Thymus (tissue), 11 donors: ENCODE measurements around the gene NARF. TPM values are rescaled to one million over a fixed set of nuclear protein-coding genes. Genes with fewer than 3 reads are reported as not detected.
A peak's percentile ranks its signal among the peaks of the same experiment; 100 is the strongest.
"Not testable (repeated sequence)": the region's sequence is repeated elsewhere in the genome, so short reads cannot be mapped to it uniquely, and the experiment has no call there.

Source experiments
- DNase-seq, 9 donors: peaks; one replicate each; pipeline ENCODE4 v3.0.0-alpha.2; 2013; ENCODE audit warnings: low spot score in 9 of 9, low read depth in 6 of 9, missing footprints in 1 of 9
- H3K27ac ChIP-seq, 2 donors: one replicate each; pipeline ENCODE4 v1.5.1; 2013; ENCODE audit warnings: control low read depth in 1 of 2, low read depth in 1 of 2, low read length in 1 of 2, mild to moderate bottlenecking in 1 of 2, moderate library complexity in 1 of 2
- H3K27me3 ChIP-seq, 2 donors: one replicate each; pipeline ENCODE4 v1.5.1; 2013; ENCODE audit warnings: low read length in 1 of 2; ENCODE audit not compliant: control insufficient read depth in 2 of 2, insufficient read depth in 1 of 2
- H3K36me3 ChIP-seq, 2 donors: one replicate each; pipeline ENCODE4 v1.5.1; 2013; ENCODE audit warnings: low read length in 1 of 2, mild to moderate bottlenecking in 1 of 2, moderate library complexity in 1 of 2; ENCODE audit not compliant: control insufficient read depth in 2 of 2, insufficient read depth in 2 of 2
- H3K4me1 ChIP-seq, 2 donors: one replicate each; pipeline ENCODE4 v1.5.1; 2013; ENCODE audit warnings: low read length in 2 of 2; ENCODE audit not compliant: control insufficient read depth in 2 of 2, insufficient read depth in 2 of 2
- H3K4me3 ChIP-seq, 2 donors: one replicate each; pipeline ENCODE4 v1.5.1; 2013; ENCODE audit warnings: low read length in 2 of 2, control low read depth in 1 of 2, mild to moderate bottlenecking in 1 of 2
- H3K9me3 ChIP-seq, 2 donors: one replicate each; pipeline ENCODE4 v1.5.1; 2013; ENCODE audit warnings: low read length in 1 of 2, mild to moderate bottlenecking in 1 of 2; ENCODE audit not compliant: control insufficient read depth in 2 of 2, insufficient read depth in 1 of 2
- WGBS: extraction: QIAGEN DNeasy Blood & Tissue Kit; methylation state at CpG from one replicate; pipeline ENCODE4 v1.1.7; 2013; 5-methylcytosine and 5-hydroxymethylcytosine counted together
- polyA plus RNA-seq: library from polyadenylated mRNA; stranded (reverse); fragments of 200-250 nt; gene quantifications from one replicate; pipeline ENCODE4 v1.2.3, GENCODE V29; 2013
- total RNA-seq: library from RNA; stranded (reverse); fragments of 120-200 nt; gene quantifications from one replicate; pipeline ENCODE4 v1.2.4, GENCODE V29; 2013
- donor health status: healthy.

NARF gene
- total and polyA plus RNA-seq, 2 donors, result 60.0 to 137 TPM

DNA sequence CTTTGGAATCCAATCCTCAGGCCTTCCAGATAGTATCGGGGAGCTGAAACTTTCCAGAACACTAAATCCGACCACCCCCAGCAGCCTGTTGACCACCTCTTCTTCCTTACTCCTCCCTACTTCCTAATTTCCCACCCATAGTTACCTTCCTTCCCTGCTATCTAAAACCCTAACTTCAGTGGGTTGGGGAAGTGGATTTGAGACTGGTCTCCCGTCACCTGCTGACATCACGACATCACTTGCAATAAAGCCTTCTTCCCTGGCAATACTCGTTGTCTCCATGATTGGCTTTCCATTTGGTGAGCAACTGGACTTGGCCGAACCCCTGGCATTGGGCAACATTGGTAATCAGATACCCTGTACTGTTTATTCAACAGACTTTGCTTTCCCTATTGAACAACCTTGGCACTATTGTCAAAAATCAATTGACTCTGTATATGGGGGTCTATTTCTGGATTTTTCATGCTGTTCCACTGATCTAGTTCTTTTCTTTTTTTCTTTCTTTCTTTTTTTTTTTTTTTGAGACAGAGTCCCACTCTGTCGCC is 49.2 kb downstream of the NARF start:
- Histone ChIP-seq H3K4me1 (no peaks in the 10 kb centered on the region), H3K9me3 (no peaks in the 10 kb centered on the region), H3K36me3 (no peaks in the 10 kb centered on the region), H3K27me3 (no peaks in the 10 kb centered on the region), H3K4me3 (no peak overlapping the region), H3K27ac (no peak overlapping the region)
- no peak for DNase-seq
- WGBS, result 95% methylated on average over 7 of the region's 7 CpGs

- H3K27ac ChIP-seq, DNase-seq, H3K27me3 ChIP-seq, H3K36me3 ChIP-seq, H3K4me1 ChIP-seq, H3K9me3 ChIP-seq, H3K4me3 ChIP-seq: not testable (repeated sequence)
- WGBS, result 95% methylated on average over 5 of the region's 5 CpGs
These were observed 53.1 kb downstream of the NARF start for GRCh38 chr17:82511642-82512041.

DNA sequence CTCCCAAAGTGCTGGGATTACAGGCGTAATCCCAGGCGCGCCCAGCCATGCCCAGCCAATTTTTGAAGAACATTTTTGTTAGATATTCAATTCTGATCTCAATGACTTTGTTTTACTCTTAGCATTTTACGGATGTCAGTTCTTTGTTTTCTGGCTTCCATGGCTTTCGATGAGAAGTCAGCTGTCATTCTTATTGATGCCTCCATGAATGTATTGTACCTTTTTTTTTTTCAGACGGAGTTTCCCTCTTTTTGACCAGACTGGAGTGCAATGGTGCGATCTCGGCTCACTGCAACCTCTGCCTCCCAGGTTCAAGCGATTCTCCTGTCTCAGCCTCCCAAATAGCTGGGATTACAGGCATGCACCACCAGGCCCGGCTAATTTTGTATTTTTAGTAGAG is 55.3 kb downstream of the NARF start:
- WGBS, result 99% methylated on average over 10 of the region's 10 CpGs
- not testable (repeated sequence) for H3K4me3 ChIP-seq, H3K36me3 ChIP-seq, H3K27ac ChIP-seq, H3K27me3 ChIP-seq, H3K9me3 ChIP-seq, DNase-seq, H3K4me1 ChIP-seq

DNA sequence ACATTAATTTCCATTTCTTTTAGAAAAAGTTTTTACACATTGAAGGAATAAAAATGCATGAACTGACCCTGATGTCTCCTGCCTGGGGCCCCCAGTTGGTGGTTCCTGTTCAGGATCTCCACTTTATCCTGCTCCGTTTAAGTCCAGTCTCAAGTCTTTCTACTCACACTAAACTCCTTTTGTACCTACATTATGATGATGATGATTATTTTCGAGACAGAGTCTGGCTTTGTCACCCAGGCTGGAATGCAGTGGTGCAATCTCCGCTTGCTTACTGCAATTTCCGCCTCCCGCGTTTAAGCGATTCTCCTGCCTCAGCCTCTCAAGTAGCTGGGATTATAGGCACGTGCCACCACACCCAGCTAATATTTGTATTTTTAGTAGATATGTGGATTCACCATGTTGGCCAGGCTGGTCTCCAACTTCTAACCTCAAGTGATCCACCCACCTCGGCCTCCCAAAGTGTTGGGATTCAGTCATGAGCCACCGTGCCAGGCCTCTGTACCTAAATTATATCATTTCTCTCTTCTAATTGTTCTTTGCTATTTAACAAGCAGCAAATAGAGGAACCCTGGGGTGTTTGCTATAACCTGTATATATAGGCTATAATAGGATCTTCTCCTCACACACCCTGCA is 58.8 kb downstream of the NARF start:
- DNase-seq, result no peak
- WGBS, result 98% methylated on average over 10 of the region's 10 CpGs
- H3K27ac ChIP-seq, result no peak overlapping the region

DNA sequence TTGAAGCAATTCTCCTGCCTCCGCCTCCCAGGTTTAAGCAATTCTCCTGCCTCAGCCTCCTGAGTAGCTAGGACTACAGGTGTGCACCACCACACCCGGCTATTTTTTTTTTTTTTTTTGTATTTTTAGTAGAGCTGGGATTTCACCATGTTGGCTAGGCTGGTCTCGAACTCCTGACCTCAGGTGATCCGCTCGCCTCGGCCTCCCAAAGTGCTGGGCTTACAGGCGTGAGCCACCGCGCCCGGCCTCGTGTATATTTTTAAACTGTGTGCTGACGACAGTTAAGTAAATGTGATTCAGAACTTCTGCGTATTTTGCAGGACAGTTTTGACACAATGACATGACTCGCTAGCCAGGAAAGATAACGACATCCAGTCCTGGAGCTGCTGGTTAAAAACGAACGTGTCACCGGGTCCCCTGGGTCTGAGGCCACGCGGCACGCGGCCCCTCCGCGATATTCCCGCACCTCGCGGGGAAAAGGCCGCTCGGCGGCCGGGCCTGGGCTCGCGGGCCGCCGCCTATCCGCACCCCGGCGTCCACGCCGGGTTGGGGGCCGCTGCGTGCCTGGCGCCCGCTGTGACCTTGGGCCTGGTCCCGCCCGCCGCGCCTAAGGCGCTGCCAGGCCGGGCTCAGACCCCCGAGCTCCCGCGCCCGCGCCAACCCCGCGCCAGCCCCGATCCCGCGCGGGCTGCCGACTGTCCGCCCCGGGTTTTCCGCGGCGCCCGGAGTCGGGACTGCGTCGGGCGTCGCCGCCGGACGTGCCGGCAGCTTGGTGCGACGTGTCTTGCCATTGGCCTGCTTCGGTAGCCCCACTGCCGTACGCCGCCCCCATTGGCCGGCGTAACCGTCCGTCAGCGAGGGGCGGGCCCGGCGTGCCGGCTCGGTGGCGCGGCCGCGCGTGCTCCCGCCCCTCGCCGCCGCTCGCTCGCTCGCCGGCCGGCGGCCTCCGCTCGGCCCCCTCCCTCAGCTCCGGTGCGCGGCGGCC is 60.6 kb downstream of the NARF start, which contains the start of gene FOXK2:
TSS of gene FOXK2 (plus strand) at position 907 of the 985 bp plus-strand sequence. CDS start 157 bp downstream, outside the sequence.
- 3% methylated on average over 114 of the region's 114 CpGs for WGBS
- no peaks in the 10 kb centered on the region for H3K27me3 ChIP-seq
- H3K27ac ChIP-seq, result peak within 1 kb of the TSS; percentile 68 to 91
- H3K9me3 ChIP-seq, result no peaks in the 10 kb centered on the region
- H3K36me3 ChIP-seq, result peaks cover 0 to 7% of the 10 kb centered on the region in 2 donors
- peak within 1 kb of the TSS; percentile 63 to 94 for H3K4me3 ChIP-seq
- peaks cover 7 to 18% of the 10 kb centered on the region in 2 donors for H3K4me1 ChIP-seq
- DNase-seq, result peak; percentile 69 to 96 (median 90)

More for the DNA sequence above, 58.8 kb downstream of the NARF start:
- H3K36me3 ChIP-seq, result peaks cover 0 to 2% of the 10 kb centered on the region in 2 donors
- peaks cover 7 to 16% of the 10 kb centered on the region in 2 donors for H3K4me1 ChIP-seq
- no peaks in the 10 kb centered on the region for H3K27me3 ChIP-seq
- H3K9me3 ChIP-seq, result no peaks in the 10 kb centered on the region
- no peak overlapping the region for H3K4me3 ChIP-seq

DNA sequence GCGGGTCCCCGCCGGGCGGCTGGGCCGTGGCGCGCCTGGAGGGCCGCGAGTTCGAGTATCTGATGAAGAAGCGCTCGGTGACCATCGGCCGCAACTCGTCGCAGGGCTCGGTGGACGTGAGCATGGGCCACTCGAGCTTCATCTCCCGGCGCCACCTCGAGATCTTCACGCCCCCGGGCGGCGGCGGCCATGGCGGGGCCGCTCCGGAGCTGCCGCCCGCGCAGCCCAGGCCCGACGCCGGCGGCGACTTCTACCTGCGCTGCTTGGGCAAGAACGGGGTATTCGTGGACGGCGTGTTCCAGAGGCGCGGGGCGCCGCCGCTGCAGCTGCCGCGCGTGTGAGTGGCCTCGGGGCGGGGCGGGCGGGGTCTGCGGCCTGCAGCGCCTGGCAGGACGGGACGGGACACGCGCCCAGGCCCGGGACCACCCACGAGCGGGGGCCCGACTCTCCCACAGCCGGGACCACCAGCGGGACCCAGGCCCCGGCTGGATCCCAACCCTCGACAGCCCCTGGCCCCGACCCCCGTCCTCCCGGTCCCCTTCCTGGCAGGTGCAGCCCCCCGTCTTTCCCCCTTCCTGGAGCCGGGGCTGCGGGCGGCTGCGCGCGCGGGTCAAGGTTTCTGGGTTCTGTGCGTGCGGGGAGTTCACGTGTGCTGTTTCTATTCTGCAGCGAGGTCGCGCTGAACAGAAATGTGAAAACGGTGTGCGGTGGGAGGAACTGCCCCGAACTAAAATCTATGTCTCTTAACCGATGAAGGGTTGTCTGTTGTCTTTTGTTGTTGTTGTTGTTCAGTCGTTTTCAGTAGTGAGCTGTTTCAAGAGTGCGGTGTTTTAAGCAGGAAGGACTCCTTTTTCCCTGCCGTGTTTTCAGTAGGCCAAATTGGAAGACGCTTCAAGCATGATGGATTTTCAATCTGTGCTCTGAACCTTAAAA is 61.7 kb downstream of the NARF start:
- DNase-seq, result peak in 5 of 9 donors; percentile 27 to 63 (median 31)
- Histone ChIP-seq H3K27ac (peak overlapping the region; percentile 68 to 81), H3K36me3 (peaks cover 0 to 11% of the 10 kb centered on the region in 2 donors), H3K27me3 (no peaks in the 10 kb centered on the region), H3K4me3 (peak overlapping the region; percentile 63 to 94), H3K4me1 (peaks cover 14 to 24% of the 10 kb centered on the region in 2 donors), H3K9me3 (no peaks in the 10 kb centered on the region)
- under 1% methylated on average over 94 of the region's 94 CpGs for WGBS

DNA sequence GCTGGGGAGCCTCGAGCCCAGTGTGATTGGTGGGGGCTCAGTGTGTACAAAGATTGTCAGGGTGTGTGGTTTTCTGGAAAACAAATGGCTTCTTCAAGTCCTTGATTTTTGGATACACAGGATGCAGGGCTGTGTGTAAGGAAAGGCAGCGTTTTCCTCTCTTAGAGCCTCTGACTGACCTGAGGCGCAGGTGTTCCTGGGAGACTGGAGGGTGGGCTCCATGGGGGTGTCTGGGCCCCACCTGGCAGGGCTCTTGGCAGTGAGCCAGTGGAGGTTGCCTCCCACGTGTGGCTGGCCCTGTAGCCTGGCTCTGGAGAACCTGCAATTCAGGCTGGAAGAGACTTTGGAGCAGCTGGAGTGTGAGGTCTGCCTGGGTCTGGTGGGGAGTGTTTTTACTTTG is 66.0 kb downstream of the NARF start:
- H3K4me1 ChIP-seq, result peaks cover 14 to 24% of the 10 kb centered on the region in 2 donors
- H3K4me3 ChIP-seq, result no peak overlapping the region
- H3K9me3 ChIP-seq, result no peaks in the 10 kb centered on the region
- H3K36me3 ChIP-seq, result peaks cover 0 to 16% of the 10 kb centered on the region in 2 donors
- DNase-seq, result peak in 1 of 9 donors; percentile 22
- no peak overlapping the region for H3K27ac ChIP-seq
- H3K27me3 ChIP-seq, result no peaks in the 10 kb centered on the region
- WGBS, result 35% methylated on average over 4 of the region's 4 CpGs

DNA sequence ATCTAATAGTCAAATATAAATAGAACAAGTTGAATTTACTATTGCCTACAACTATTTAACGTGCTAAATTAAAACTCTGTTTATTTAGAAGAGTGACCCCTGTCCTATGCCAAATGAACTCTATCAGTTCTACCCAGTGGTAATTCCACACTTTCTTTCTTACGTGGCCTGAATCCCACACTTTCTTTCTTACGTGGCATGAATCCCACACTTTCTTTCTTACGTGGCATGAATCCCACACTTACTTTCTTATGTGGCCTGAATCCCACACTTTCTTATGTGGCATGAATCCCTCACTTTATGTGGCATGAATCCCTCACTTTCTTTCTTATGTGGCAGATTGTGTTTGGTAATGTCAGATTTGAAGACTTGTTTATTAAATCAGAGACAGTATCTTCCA is 67.2 kb downstream of the NARF start:
- no peak for DNase-seq
- no peaks in the 10 kb centered on the region for H3K9me3 ChIP-seq
- peaks cover 14 to 24% of the 10 kb centered on the region in 2 donors for H3K4me1 ChIP-seq
- H3K27ac ChIP-seq, result no peak overlapping the region
- WGBS, result 91% methylated on average over 4 of the region's 4 CpGs
- no peak overlapping the region for H3K4me3 ChIP-seq
- H3K27me3 ChIP-seq, result no peaks in the 10 kb centered on the region
- peaks cover 0 to 16% of the 10 kb centered on the region in 2 donors for H3K36me3 ChIP-seq
